Measurements from ENCODE around the gene NOX3.

The NOX3 gene

DNA sequence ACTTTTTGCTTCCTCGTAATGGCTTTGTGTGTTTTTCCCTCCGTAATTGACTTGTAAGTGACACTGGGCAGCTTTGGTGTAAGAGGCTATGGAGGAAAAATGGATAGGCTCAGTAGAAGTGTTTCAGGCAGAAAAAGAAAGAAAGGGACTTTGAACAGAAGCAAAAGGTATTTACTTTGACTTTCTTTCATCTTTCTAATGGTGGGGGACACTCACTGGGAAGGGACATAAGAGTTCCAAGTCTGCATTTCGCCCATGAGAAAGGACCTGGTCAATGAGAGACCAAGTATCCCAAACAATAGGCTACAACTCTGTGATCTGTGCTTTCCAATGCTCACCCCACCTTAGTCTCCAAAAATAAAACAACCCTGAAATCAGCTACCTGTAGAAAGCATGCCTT is 41.6 kb downstream of the NOX3 start:
- H3K27me3 ChIP-seq (ENCODE audit: control insufficient read depth in 3 of 3, insufficient read depth in 3 of 3, low read depth in 1 of 3, low read length in 3 of 3) = no peaks in the 10 kb centered on the region
- H2AK5ac ChIP-seq (ENCODE audit: low read depth, low read length) = no peak overlapping the region
- no peaks in the 10 kb centered on the region for H3K9me3 ChIP-seq (replicated peaks in 1 of 2; ENCODE audit: control insufficient read depth in 2 of 2, insufficient read depth in 1 of 2, low read depth in 1 of 2, low read length in 2 of 2)
- no peaks in the 10 kb centered on the region for H3K36me3 ChIP-seq (replicated peaks in 1 of 2; ENCODE audit: control insufficient read depth in 2 of 2, insufficient read depth in 2 of 2, low read length in 2 of 2)
- no peaks in the 10 kb centered on the region for H3K79me1 ChIP-seq (ENCODE audit: low read depth, low read length)
- no CpG with 5 or more reads among the region's 3 CpGs for WGBS, 2 donors (ENCODE audit: extremely low coverage in 2 of 2, insufficient read length in 2 of 2, insufficient replicate concordance in 1 of 2)
- H3K27ac ChIP-seq (replicated peaks; ENCODE audit: low read length) = no peak overlapping the region
- H3K4ac ChIP-seq (ENCODE audit: low read length) = no peak overlapping the region
- no peak overlapping the region for H3K23ac ChIP-seq (ENCODE audit: low read depth, low read length, poor library complexity)
- no peak overlapping the region for H2AFZ ChIP-seq (ENCODE audit: low read length)
- H2BK5ac ChIP-seq (ENCODE audit: low read length) = no peak overlapping the region
- no peak overlapping the region for H4K8ac ChIP-seq (ENCODE audit: low read depth, low read length)
- H3K9ac ChIP-seq (ENCODE audit: low read depth, low read length, poor library complexity) = no peak overlapping the region
- H3K18ac ChIP-seq (ENCODE audit: low read length) = no peak overlapping the region
- H3K4me1 ChIP-seq (ENCODE audit: control insufficient read depth in 2 of 2, insufficient read depth in 1 of 2, low read depth in 1 of 2, low read length in 2 of 2) = peaks cover 0 to 5% of the 10 kb centered on the region in 2 donors
- H4K91ac ChIP-seq (ENCODE audit: low read depth, low read length, poor library complexity) = no peak overlapping the region
- no peak overlapping the region for H3K14ac ChIP-seq (ENCODE audit: low read length)
- no peak overlapping the region for H2BK15ac ChIP-seq (ENCODE audit: low read length)
- DNase-seq (ENCODE audit: low spot score) = no peak
- H3K4me3 ChIP-seq (ENCODE audit: low read length in 2 of 2) = no peak overlapping the region
- H2BK120ac ChIP-seq (ENCODE audit: low read depth, low read length) = no peak overlapping the region
- no peak overlapping the region for H3K4me2 ChIP-seq (ENCODE audit: insufficient read depth, low read length, poor library complexity, severe bottlenecking)
- no peak overlapping the region for H2BK12ac ChIP-seq (ENCODE audit: low read length)

DNA sequence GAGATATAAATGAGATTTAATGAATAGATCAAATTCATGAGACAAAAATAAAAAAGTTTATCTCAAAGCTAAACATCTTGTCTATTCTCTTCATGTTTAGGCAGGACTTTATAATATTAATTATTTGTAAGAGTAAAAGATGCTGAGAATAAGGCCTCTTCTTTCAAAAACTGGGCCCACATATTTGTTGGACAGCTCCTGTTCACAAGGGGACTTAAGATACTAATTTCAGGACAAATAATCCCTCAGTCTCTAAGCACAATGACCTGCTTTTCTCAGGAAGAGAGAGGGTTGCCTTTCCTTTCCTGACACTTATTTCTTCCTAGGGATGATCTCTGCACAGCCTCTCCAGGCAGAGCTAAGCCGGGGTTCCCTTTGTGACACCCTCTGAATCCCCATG is 43.3 kb downstream of the NOX3 start:
- Histone ChIP-seq H3K79me1 (ENCODE audit: low read depth, low read length) (no peaks in the 10 kb centered on the region), H2BK12ac (ENCODE audit: low read length) (no peak overlapping the region), H3K9ac (ENCODE audit: low read depth, low read length, poor library complexity) (no peak overlapping the region), H2AFZ (ENCODE audit: low read length) (no peak overlapping the region), H3K14ac (ENCODE audit: low read length) (no peak overlapping the region), H3K23ac (ENCODE audit: low read depth, low read length, poor library complexity) (no peak overlapping the region), H3K18ac (ENCODE audit: low read length) (no peak overlapping the region), H3K4me2 (ENCODE audit: insufficient read depth, low read length, poor library complexity, severe bottlenecking) (no peak overlapping the region), H4K91ac (ENCODE audit: low read depth, low read length, poor library complexity) (no peak overlapping the region), H3K27me3 (ENCODE audit: control insufficient read depth in 3 of 3, insufficient read depth in 3 of 3, low read depth in 1 of 3, low read length in 3 of 3) (no peaks in the 10 kb centered on the region), H3K4ac (ENCODE audit: low read length) (no peak overlapping the region), H2BK15ac (ENCODE audit: low read length) (no peak overlapping the region), H3K27ac (replicated peaks; ENCODE audit: low read length) (no peak overlapping the region), H2BK5ac (ENCODE audit: low read length) (no peak overlapping the region), H3K4me3 (ENCODE audit: low read length in 2 of 2) (no peak overlapping the region), H4K8ac (ENCODE audit: low read depth, low read length) (no peak overlapping the region), H2BK120ac (ENCODE audit: low read depth, low read length) (no peak overlapping the region), H2AK5ac (ENCODE audit: low read depth, low read length) (no peak overlapping the region), H3K4me1 (ENCODE audit: control insufficient read depth in 2 of 2, insufficient read depth in 1 of 2, low read depth in 1 of 2, low read length in 2 of 2) (peaks cover 0 to 2% of the 10 kb centered on the region in 2 donors), H3K9me3 (replicated peaks in 1 of 2; ENCODE audit: control insufficient read depth in 2 of 2, insufficient read depth in 1 of 2, low read depth in 1 of 2, low read length in 2 of 2) (no peaks in the 10 kb centered on the region), H3K36me3 (replicated peaks in 1 of 2; ENCODE audit: control insufficient read depth in 2 of 2, insufficient read depth in 2 of 2, low read length in 2 of 2) (no peaks in the 10 kb centered on the region)
- no CpG with 5 or more reads among the region's 1 CpG for WGBS, 2 donors (ENCODE audit: extremely low coverage in 2 of 2, insufficient read length in 2 of 2, insufficient replicate concordance in 1 of 2)
- DNase-seq (ENCODE audit: low spot score) = no peak

DNA sequence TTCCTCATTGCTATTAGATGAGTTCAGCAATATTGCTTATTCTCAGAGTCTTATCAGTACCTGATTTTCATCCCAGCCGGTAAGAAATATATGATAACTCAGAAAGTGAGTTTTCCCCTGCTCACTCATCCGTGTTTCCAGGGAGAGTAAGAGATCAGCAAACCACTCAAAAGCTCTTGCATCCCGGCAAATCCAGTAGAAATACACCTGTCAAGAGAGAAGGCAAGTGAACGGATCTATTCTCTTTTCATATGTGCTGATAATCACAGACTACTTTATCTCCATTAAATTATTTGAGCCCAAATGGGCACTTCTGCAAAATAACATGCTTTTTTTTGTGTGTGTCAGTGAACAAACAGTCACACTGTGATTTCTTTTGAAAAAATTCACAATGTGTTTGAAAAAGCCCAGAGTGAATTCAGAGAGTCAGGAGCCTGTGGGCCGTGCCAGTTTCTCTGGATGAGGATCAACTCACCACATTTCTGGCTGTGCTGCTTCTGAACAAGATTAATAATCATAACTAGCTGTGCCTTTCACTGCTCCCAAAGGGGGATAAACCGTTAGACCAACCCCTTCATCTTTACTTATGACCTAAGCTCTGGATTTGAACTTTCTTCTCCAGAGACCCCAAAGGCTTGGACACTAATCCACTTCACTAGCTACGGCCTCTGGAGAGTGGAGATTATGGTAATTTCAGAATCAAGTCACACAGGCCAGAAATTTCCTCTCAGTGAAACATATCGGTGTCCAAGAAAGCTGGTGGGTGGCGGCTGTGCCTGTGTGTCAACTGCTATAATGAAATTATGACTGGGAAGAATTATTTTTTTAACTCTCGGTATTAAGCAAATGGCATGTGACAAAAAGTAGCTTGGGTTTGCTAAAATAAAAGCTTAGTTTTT is 44.2 kb downstream of the NOX3 start:
- Histone ChIP-seq H2BK5ac (ENCODE audit: low read length) (no peak overlapping the region), H3K4me2 (ENCODE audit: insufficient read depth, low read length, poor library complexity, severe bottlenecking) (no peak overlapping the region), H4K91ac (ENCODE audit: low read depth, low read length, poor library complexity) (no peak overlapping the region), H3K4me1 (ENCODE audit: control insufficient read depth in 2 of 2, insufficient read depth in 1 of 2, low read depth in 1 of 2, low read length in 2 of 2) (peaks cover 0 to 2% of the 10 kb centered on the region in 2 donors), H2AFZ (ENCODE audit: low read length) (no peak overlapping the region), H3K9me3 (replicated peaks in 1 of 2; ENCODE audit: control insufficient read depth in 2 of 2, insufficient read depth in 1 of 2, low read depth in 1 of 2, low read length in 2 of 2) (no peaks in the 10 kb centered on the region), H4K8ac (ENCODE audit: low read depth, low read length) (no peak overlapping the region), H2BK12ac (ENCODE audit: low read length) (no peak overlapping the region), H2BK15ac (ENCODE audit: low read length) (no peak overlapping the region), H3K79me1 (ENCODE audit: low read depth, low read length) (no peaks in the 10 kb centered on the region), H3K14ac (ENCODE audit: low read length) (no peak overlapping the region), H3K36me3 (replicated peaks in 1 of 2; ENCODE audit: control insufficient read depth in 2 of 2, insufficient read depth in 2 of 2, low read length in 2 of 2) (no peaks in the 10 kb centered on the region), H2BK120ac (ENCODE audit: low read depth, low read length) (no peak overlapping the region), H3K18ac (ENCODE audit: low read length) (no peak overlapping the region), H3K23ac (ENCODE audit: low read depth, low read length, poor library complexity) (no peak overlapping the region), H3K4me3 (ENCODE audit: low read length in 2 of 2) (no peak overlapping the region), H3K27ac (replicated peaks; ENCODE audit: low read length) (no peak overlapping the region), H3K4ac (ENCODE audit: low read length) (no peak overlapping the region), H2AK5ac (ENCODE audit: low read depth, low read length) (no peak overlapping the region), H3K9ac (ENCODE audit: low read depth, low read length, poor library complexity) (no peak overlapping the region), H3K27me3 (ENCODE audit: control insufficient read depth in 3 of 3, insufficient read depth in 3 of 3, low read depth in 1 of 3, low read length in 3 of 3) (no peaks in the 10 kb centered on the region)
- DNase-seq (ENCODE audit: low spot score) = no peak
- no CpG with 5 or more reads among the region's 10 CpGs for WGBS, 2 donors (ENCODE audit: extremely low coverage in 2 of 2, insufficient read length in 2 of 2, insufficient replicate concordance in 1 of 2)

DNA sequence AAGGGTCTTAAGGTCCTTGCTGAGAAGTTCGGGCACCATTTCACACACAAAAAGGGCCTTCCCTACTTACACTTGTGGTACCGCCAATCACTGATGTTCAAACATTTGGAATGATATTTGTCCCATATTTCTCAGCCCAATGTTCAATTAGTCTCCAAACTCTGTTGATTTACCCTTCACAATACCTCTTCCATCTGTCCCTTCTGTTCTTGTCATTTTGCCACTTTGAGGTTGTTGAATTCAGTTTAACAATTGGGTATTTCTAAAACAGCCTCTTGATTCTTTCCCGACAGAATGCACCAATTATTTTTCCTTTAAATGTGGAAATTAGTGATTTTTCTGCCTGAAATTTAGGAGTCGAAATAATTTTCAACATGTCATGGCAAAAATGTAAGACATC is 46.2 kb downstream of the NOX3 start:
- H3K9ac ChIP-seq (ENCODE audit: low read depth, low read length, poor library complexity) = no peak overlapping the region

More for the DNA sequence above, 46.2 kb downstream of the NOX3 start:
- Histone ChIP-seq H4K91ac (ENCODE audit: low read depth, low read length, poor library complexity) (no peak overlapping the region), H3K4ac (ENCODE audit: low read length) (no peak overlapping the region), H3K79me1 (ENCODE audit: low read depth, low read length) (no peaks in the 10 kb centered on the region), H2AK5ac (ENCODE audit: low read depth, low read length) (no peak overlapping the region), H2BK12ac (ENCODE audit: low read length) (no peak overlapping the region), H2AFZ (ENCODE audit: low read length) (no peak overlapping the region), H3K23ac (ENCODE audit: low read depth, low read length, poor library complexity) (no peak overlapping the region), H3K4me3 (ENCODE audit: low read length in 2 of 2) (no peak overlapping the region), H3K27me3 (ENCODE audit: control insufficient read depth in 3 of 3, insufficient read depth in 3 of 3, low read depth in 1 of 3, low read length in 3 of 3) (no peaks in the 10 kb centered on the region), H3K4me1 (ENCODE audit: control insufficient read depth in 2 of 2, insufficient read depth in 1 of 2, low read depth in 1 of 2, low read length in 2 of 2) (peaks cover 0 to 5% of the 10 kb centered on the region in 2 donors), H3K9me3 (replicated peaks in 1 of 2; ENCODE audit: control insufficient read depth in 2 of 2, insufficient read depth in 1 of 2, low read depth in 1 of 2, low read length in 2 of 2) (no peaks in the 10 kb centered on the region), H2BK5ac (ENCODE audit: low read length) (no peak overlapping the region), H2BK15ac (ENCODE audit: low read length) (no peak overlapping the region), H2BK120ac (ENCODE audit: low read depth, low read length) (no peak overlapping the region), H3K14ac (ENCODE audit: low read length) (no peak overlapping the region), H4K8ac (ENCODE audit: low read depth, low read length) (no peak overlapping the region), H3K18ac (ENCODE audit: low read length) (no peak overlapping the region), H3K4me2 (ENCODE audit: insufficient read depth, low read length, poor library complexity, severe bottlenecking) (no peak overlapping the region), H3K36me3 (replicated peaks in 1 of 2; ENCODE audit: control insufficient read depth in 2 of 2, insufficient read depth in 2 of 2, low read length in 2 of 2) (no peaks in the 10 kb centered on the region), H3K27ac (replicated peaks; ENCODE audit: low read length) (no peak overlapping the region)
- no peak for DNase-seq (ENCODE audit: low spot score)
- no CpG with 5 or more reads among the region's 4 CpGs for WGBS, 2 donors (ENCODE audit: extremely low coverage in 2 of 2, insufficient read length in 2 of 2, insufficient replicate concordance in 1 of 2)

All from neuronal stem cell (in vitro differentiated cells).